ENCODE results near the gene ZNF669.

ZNF669 gene

GRCh38 chr1:247111259-247111699, 7.1 kb upstream of the ZNF669 start:
- no peak for DNase-seq (ENCODE audit: low read depth)

- no peak for DNase-seq (ENCODE audit: low read depth)
Observed at GRCh38 chr1:247110627-247111258, 6.6 kb upstream of the ZNF669 start.

GRCh38 chr1:247107694-247108093, 3.5 kb upstream of the ZNF669 start:
- DNase-seq (ENCODE audit: low read depth) = no peak

- DNase-seq (ENCODE audit: low read depth) = no peak
Observed at GRCh38 chr1:247105966-247106365, 1.8 kb upstream of the ZNF669 start.

- no peak for DNase-seq (ENCODE audit: low read depth)
Observed at GRCh38 chr1:247104965-247105364, 809 bp upstream of the ZNF669 start.

GRCh38 chr1:247102381-247102780, 1.8 kb downstream of the ZNF669 start:
- DNase-seq (ENCODE audit: low read depth) = no peak

GRCh38 chr1:247100676-247101279, 3.4 kb downstream of the ZNF669 start:
- no peak for DNase-seq (ENCODE audit: low read depth)

GRCh38 chr1:247096958-247097357, 7.2 kb downstream of the ZNF669 start:
- no peak for DNase-seq (ENCODE audit: low read depth)

- no peak for DNase-seq (ENCODE audit: low read depth)
Observed at GRCh38 chr1:247096544-247096943, 7.6 kb downstream of the ZNF669 start.

- no peak for DNase-seq (ENCODE audit: low read depth)
Observed at GRCh38 chr1:247096112-247096511, 8.0 kb downstream of the ZNF669 start.

GRCh38 chr1:247090455-247090854, 13.7 kb downstream of the ZNF669 start:
- DNase-seq (ENCODE audit: low read depth) = no peak

GRCh38 chr1:247089616-247090375, 14.4 kb downstream of the ZNF669 start:
- no peak for DNase-seq (ENCODE audit: low read depth)

- no peak for DNase-seq (ENCODE audit: low read depth)
Observed at GRCh38 chr1:247088967-247089366, 15.2 kb downstream of the ZNF669 start.

GRCh38 chr1:247087256-247087655, 16.9 kb downstream of the ZNF669 start:
- no peak for DNase-seq (ENCODE audit: low read depth)

GRCh38 chr1:247085310-247085709, 18.8 kb downstream of the ZNF669 start:
- DNase-seq (ENCODE audit: low read depth) = no peak

- DNase-seq (ENCODE audit: low read depth) = no peak
Observed at GRCh38 chr1:247084771-247085170, 19.4 kb downstream of the ZNF669 start.

- no peak for DNase-seq (ENCODE audit: low read depth)
Observed at GRCh38 chr1:247079141-247079874, 24.8 kb downstream of the ZNF669 start.

GRCh38 chr1:247078258-247079140, 25.7 kb downstream of the ZNF669 start, which contains the start of gene ZNF670:
Gene ZNF670 (minus strand): TSS chr1:247078811. CDS start chr1:247078596, 215 bp downstream.
- DNase-seq (ENCODE audit: low read depth) = peak; percentile 74

- no peak for DNase-seq (ENCODE audit: low read depth)
Observed at GRCh38 chr1:247077876-247078257, 26.3 kb downstream of the ZNF669 start.

GRCh38 chr1:247077213-247077612, 26.9 kb downstream of the ZNF669 start:
- no peak for DNase-seq (ENCODE audit: low read depth)

GRCh38 chr1:247070645-247071044, 33.5 kb downstream of the ZNF669 start:
- DNase-seq (ENCODE audit: low read depth) = no peak
